Measurements from ENCODE around the gene NTNG1. TPM values are rescaled to one million over a fixed set of nuclear protein-coding genes. Genes with fewer than 3 reads are reported as not detected.

The NTNG1 gene
- total RNA-seq, 1 donor from 2014 or later: 1.1 TPM

- Mint-ChIP-seq H3K4me3 (ENCODE audit: low read depth) (no peak overlapping the region), H3K27ac (no peak overlapping the region), H3K36me3 (ENCODE audit: insufficient read depth) (no peaks in the 10 kb centered on the region), H3K9me3 (ENCODE audit: low read depth) (peaks cover 9% of the 10 kb centered on the region), H3K4me1 (ENCODE audit: low read depth) (no peaks in the 10 kb centered on the region), H3K27me3 (no peaks in the 10 kb centered on the region)
- peak; percentile 82 for TF ChIP-seq CTCF (IDR thresholded peaks at IDR 0.05; ENCODE audit: unreplicated experiment)
- DNase-seq (ENCODE audit: low spot score, unreplicated experiment): peak; percentile 45
These were observed 289.8 kb downstream of the NTNG1 start for GRCh38 chr1:107430540-107431228.

GRCh38 chr1:107432108-107432507 lies 291.3 kb downstream of the NTNG1 start:
- H3K27ac Mint-ChIP-seq: no peak overlapping the region
- H3K4me3 Mint-ChIP-seq (ENCODE audit: low read depth): no peak overlapping the region
- H3K4me1 Mint-ChIP-seq (ENCODE audit: low read depth): no peaks in the 10 kb centered on the region
- H3K36me3 Mint-ChIP-seq (ENCODE audit: insufficient read depth): no peaks in the 10 kb centered on the region
- no peak for TF ChIP-seq CTCF (IDR thresholded peaks at IDR 0.05; ENCODE audit: unreplicated experiment)
- H3K27me3 Mint-ChIP-seq: no peaks in the 10 kb centered on the region
- DNase-seq (ENCODE audit: low spot score, unreplicated experiment): no peak
- H3K9me3 Mint-ChIP-seq (ENCODE audit: low read depth): no peaks in the 10 kb centered on the region

GRCh38 chr1:107433068-107433467 lies 292.2 kb downstream of the NTNG1 start:
- no peak for TF ChIP-seq CTCF (IDR thresholded peaks at IDR 0.05; ENCODE audit: unreplicated experiment)
- no peaks in the 10 kb centered on the region for H3K36me3 Mint-ChIP-seq (ENCODE audit: insufficient read depth)
- H3K27me3 Mint-ChIP-seq: no peaks in the 10 kb centered on the region
- H3K27ac Mint-ChIP-seq: no peak overlapping the region
- no peaks in the 10 kb centered on the region for H3K9me3 Mint-ChIP-seq (ENCODE audit: low read depth)
- DNase-seq (ENCODE audit: low spot score, unreplicated experiment): no peak
- H3K4me1 Mint-ChIP-seq (ENCODE audit: low read depth): no peaks in the 10 kb centered on the region
- no peak overlapping the region for H3K4me3 Mint-ChIP-seq (ENCODE audit: low read depth)

GRCh38 chr1:107433635-107434360 lies 293.0 kb downstream of the NTNG1 start:
- no peak overlapping the region for H3K4me3 Mint-ChIP-seq (ENCODE audit: low read depth)
- no peaks in the 10 kb centered on the region for H3K4me1 Mint-ChIP-seq (ENCODE audit: low read depth)
- H3K9me3 Mint-ChIP-seq (ENCODE audit: low read depth): no peaks in the 10 kb centered on the region
- no peak overlapping the region for H3K27ac Mint-ChIP-seq
- TF ChIP-seq CTCF (IDR thresholded peaks at IDR 0.05; ENCODE audit: unreplicated experiment): no peak
- DNase-seq (ENCODE audit: low spot score, unreplicated experiment): no peak
- H3K27me3 Mint-ChIP-seq: no peaks in the 10 kb centered on the region
- H3K36me3 Mint-ChIP-seq (ENCODE audit: insufficient read depth): no peaks in the 10 kb centered on the region

- no peak for TF ChIP-seq CTCF (IDR thresholded peaks at IDR 0.05; ENCODE audit: unreplicated experiment)
- Mint-ChIP-seq H3K27ac (no peak overlapping the region), H3K9me3 (ENCODE audit: low read depth) (no peaks in the 10 kb centered on the region), H3K4me3 (ENCODE audit: low read depth) (no peak overlapping the region), H3K4me1 (ENCODE audit: low read depth) (no peaks in the 10 kb centered on the region), H3K36me3 (ENCODE audit: insufficient read depth) (no peaks in the 10 kb centered on the region), H3K27me3 (no peaks in the 10 kb centered on the region)
- DNase-seq (ENCODE audit: low spot score, unreplicated experiment): no peak
These were observed 293.5 kb downstream of the NTNG1 start for GRCh38 chr1:107434361-107434693.
